A172 (cell line): ENCODE data around the gene SLCO2B1. TPM values are rescaled to one million over a fixed set of nuclear protein-coding genes. Genes with fewer than 3 reads are reported as not detected.
"Not testable (repeated sequence)": the region's sequence is repeated elsewhere in the genome, so short reads cannot be mapped to it uniquely, and the experiment has no call there.

Experiments
- DNase-seq: peaks from one replicate; pipeline ENCODE4 v3.0.0-alpha.2; 2015; ENCODE audit warnings: low spot score
- total RNA-seq: library from RNA; depleted of rRNA; stranded (reverse); fragments of >200 nt; shearing (Covaris generic); gene quantifications from 2 replicates; pipeline ENCODE4 v1.2.3, GENCODE V29; 2014; rRNA removed

Gene SLCO2B1
- 1.2 and 2.0 TPM in 2 replicates for total RNA-seq

GRCh38 chr11:75150879-75151278 is at the start of gene SLCO2B1:
Gene SLCO2B1 (plus strand): TSS chr11:75151107. CDS start chr11:75151382, 275 bp downstream.
- DNase-seq: no peak

GRCh38 chr11:75101424-75102128 is 49.3 kb upstream of the SLCO2B1 start:
- DNase-seq: no peak

GRCh38 chr11:75103380-75104026 is 47.4 kb upstream of the SLCO2B1 start:
- peak; percentile 83 for DNase-seq

GRCh38 chr11:75105462-75105925 is 45.4 kb upstream of the SLCO2B1 start:
- peak; percentile 93 for DNase-seq

GRCh38 chr11:75105967-75106681 is 44.8 kb upstream of the SLCO2B1 start:
- not testable (repeated sequence) for DNase-seq

- peak; percentile 65 for DNase-seq
These were observed 43.7 kb upstream of the SLCO2B1 start for GRCh38 chr11:75107187-75107586.

- DNase-seq: no peak
These were observed 38.7 kb upstream of the SLCO2B1 start for GRCh38 chr11:75112200-75112599.

GRCh38 chr11:75113030-75113429 is 37.9 kb upstream of the SLCO2B1 start:
- no peak for DNase-seq

- no peak for DNase-seq
These were observed 36.4 kb upstream of the SLCO2B1 start for GRCh38 chr11:75114465-75114864.

- DNase-seq: no peak
These were observed 32.3 kb upstream of the SLCO2B1 start for GRCh38 chr11:75118577-75118976.

- no peak for DNase-seq
These were observed 24.3 kb upstream of the SLCO2B1 start for GRCh38 chr11:75126564-75126963.

GRCh38 chr11:75132080-75132479 is 18.8 kb upstream of the SLCO2B1 start:
- no peak for DNase-seq

GRCh38 chr11:75133976-75134375 is 16.9 kb upstream of the SLCO2B1 start:
- no peak for DNase-seq

GRCh38 chr11:75135021-75135650 is 15.8 kb upstream of the SLCO2B1 start:
- DNase-seq: no peak

- DNase-seq: no peak
These were observed 15.3 kb upstream of the SLCO2B1 start for GRCh38 chr11:75135651-75136050.

GRCh38 chr11:75140269-75141138 is 10.4 kb upstream of the SLCO2B1 start:
- no peak for DNase-seq

GRCh38 chr11:75141166-75141565 is 9.7 kb upstream of the SLCO2B1 start:
- no peak for DNase-seq

- DNase-seq: peak; percentile 97
These were observed 8.0 kb upstream of the SLCO2B1 start for GRCh38 chr11:75142714-75143419.

GRCh38 chr11:75143420-75143731 is 7.5 kb upstream of the SLCO2B1 start:
- no peak for DNase-seq

GRCh38 chr11:75144716-75145014 is 6.2 kb upstream of the SLCO2B1 start:
- DNase-seq: no peak
